ENCODE data around the gene SET.
"Not testable (repeated sequence)": the region's sequence is repeated elsewhere in the genome, so short reads cannot be mapped to it uniquely, and the experiment has no call there.

SET gene

DNA sequence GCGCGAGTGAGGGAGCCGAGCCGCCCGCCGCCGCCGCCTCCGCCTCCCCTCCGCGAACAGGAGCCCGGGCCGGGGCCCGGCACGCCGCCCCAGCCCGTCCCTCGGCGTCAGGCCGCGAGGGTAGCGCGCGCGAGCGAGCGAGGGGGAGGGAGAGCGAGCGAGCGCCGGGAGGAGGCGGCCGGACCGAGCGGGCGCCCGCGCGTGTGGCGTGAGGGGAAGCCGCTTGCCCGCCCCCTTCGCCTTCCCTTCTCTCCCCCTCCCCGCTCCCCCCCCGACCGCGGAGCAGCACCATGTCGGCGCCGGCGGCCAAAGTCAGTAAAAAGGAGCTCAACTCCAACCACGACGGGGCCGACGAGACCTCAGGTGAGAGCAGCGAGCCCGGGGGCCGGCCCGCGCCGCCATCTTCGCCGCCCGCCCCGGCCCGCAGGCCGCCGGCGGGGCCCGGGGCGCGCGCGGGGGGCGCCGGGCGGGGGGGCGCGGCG, 312 bp downstream of the SET start:
- peak; percentile 64 for DNase-seq

DNA sequence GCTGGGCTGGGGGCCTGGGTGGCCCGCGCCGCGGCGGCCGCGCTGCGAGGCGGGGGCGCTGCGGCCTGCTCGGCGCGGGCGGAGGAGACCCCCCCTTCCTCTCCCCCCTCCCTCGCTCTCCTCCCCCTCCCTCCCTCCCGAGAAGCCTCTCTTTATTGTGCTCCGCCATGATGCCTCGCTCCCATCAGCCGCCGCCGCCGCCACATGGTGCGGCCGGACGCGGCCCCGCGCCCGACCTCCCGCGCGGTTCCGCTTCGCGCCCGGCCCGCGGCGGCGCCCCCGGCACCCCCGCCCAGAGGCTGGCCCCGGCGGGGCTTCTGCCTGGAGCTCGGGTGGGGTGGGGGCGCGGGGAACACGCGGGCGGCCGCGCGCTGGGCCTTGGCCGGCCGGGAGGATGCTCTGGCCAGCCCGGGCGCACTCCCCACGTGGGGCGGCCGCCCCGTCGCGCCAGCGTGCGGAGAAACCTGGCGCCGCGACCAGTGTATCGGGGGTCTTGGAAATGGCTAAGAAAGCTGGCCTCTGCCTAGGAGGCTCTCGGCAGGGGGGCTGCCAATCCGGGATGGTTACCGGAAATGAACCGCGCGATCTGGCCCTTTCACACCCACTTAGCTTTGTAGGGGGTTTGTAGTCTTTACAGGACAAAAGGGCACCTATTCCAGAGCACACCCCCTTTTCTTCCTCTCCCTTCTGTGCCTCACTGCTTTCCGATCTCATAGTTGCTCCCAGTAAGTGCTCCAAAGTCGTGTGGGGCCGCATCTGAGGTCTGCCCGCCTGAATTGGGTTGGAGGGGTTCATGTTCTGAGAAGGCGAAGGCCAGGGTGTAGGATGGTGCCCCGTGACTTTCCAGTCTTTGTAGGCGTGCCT, 1.0 kb downstream of the SET start:
- peak; percentile 58 for DNase-seq

DNA sequence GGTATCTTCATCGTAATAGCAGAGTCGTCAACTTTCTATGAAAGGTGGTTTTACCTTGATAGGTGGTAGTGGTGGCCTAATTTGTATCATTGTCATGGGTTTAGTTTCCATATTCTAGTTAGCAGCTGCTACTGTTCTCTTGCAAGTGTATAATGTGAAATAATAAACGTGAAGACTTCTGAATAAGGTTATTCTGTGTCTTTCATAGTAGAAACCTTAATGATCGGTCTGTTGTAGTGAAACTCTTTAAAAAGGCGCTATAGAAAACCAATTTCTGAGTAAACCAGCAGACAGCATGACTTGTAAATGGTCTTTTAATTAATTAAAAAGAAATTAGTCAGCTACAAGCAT, 1.6 kb downstream of the SET start:
- DNase-seq = no peak

DNA sequence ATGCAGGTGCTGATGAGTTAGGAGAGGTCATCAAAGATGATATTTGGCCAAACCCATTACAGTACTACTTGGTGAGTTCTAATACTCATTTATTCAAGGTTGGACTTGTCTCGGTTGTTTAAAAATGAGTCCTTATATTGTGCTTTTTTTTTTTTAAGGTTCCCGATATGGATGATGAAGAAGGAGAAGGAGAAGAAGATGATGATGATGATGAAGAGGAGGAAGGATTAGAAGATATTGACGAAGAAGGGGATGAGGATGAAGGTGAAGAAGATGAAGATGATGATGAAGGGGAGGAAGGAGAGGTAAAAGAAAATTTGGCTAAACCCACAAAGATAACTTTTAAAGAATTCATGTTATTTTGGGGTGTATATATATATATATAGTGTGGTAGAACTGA, 4.7 kb downstream of the SET start:
- not testable (repeated sequence) for DNase-seq

DNA sequence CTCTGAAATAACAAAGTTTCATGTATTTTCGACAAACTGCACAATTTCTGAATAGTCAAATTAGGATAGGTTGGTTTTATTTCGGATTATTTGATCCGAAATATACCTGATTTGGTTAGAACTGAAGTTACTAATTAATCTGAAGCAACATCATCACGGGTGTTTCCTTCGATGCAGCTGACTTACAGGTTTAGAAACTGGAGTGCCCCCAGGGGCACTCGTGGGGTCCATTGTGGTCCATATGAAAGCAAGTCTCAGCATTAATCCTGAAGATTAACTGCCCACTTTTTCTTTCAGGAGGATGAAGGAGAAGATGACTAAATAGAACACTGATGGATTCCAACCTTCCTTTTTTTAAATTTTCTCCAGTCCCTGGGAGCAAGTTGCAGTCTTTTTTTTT, 5.3 kb downstream of the SET start:
- DNase-seq = no peak

DNA sequence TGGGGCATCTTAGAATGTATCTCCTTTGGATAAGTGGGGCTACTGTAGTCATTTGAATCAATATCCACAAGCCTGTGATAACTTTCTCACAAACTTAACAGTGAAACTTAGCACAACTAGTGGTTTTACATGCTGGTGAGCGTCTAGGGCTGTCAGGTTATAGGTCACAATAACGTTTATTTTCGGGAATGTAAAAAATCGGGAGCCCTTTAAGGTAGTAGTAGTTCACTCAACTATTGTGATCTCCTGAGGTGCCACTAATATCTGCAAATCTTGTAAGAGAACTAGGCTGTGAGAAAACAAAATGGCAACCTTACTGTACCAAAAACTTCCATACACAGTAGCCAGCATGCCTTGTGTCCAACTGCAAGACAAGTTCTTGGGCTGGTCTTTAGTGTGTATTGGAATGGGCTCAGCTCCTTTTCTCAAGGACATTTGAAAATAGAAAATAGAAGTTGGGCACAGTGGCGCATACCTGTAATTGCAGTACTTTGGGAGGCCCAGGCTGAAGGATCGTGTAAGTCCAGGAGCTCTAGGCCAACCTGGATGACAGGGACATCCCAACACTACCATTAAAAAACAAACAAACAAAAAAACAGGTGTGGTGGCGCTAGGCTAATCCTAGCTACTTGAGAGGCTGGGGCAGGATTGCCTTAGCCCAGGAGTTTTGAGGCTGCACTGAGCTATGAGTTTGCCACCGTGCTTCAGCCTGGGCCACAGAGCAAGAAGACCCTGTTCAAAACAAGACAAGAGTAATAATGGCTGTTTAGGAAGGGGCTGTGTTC, 8.1 kb downstream of the SET start:
- DNase-seq = no peak

DNA sequence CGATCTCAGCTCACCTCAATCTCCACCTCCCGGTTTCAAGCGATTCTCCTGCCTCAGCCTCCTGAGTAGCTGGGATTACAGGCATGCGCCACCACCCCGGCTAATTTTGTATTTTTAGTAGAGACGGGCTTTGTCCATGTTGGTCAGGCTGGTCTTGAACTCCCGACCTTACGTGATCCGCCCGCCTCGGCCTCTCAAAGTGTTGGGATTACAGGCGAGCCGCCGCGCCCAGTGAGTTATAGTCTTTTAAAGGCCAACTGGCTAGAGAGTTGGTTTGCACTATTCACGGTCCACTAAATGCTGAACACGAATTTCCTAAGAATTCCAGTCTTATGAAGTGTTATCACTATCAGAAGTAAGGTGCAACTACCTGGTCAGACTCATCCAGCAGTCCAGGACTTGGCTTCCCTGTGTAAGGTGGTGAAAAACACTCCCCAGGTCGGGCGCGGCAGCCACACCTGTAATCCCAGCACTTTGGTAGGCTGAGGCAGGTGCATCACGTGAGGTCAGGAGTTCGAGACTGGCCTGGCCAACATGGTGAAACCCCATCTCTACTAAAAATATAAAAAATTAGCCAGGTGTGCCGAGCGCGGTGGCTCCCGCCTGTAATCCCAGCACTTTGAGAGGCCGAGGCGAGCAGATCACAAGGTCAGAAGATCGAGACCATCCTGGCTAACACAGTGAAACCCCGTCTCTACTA, 10.2 kb downstream of the SET start:
- DNase-seq = not testable (repeated sequence)

DNA sequence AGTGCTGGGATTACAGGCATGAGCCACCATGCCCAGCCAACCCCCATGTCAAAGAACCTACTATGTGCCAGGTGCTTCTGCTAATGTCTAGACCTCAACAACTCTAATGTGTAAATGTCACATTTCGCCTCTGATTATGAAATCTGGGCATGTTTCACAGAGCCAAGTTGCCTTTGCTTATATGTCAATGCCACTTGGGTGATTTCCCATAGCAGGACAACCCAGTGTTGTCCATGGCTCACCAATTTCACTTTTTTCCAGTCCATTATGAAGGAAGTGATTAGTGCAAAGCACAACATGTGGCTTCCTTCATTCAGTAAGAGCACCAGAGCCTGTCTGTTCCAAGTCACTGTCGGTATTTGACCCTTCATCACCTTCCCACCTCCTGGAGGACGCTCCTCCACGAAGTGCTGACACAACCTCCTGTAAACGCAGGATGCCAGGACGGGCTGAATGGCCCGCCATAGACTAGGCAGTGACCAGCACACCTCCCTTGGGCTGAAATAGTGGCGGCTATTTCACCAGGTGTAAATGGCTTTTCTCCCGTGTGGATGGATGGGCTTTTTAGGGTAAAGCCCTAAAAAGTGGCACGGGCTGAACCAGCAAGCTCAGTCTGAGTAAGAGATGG, 12.3 kb downstream of the SET start:
- no peak for DNase-seq

DNA sequence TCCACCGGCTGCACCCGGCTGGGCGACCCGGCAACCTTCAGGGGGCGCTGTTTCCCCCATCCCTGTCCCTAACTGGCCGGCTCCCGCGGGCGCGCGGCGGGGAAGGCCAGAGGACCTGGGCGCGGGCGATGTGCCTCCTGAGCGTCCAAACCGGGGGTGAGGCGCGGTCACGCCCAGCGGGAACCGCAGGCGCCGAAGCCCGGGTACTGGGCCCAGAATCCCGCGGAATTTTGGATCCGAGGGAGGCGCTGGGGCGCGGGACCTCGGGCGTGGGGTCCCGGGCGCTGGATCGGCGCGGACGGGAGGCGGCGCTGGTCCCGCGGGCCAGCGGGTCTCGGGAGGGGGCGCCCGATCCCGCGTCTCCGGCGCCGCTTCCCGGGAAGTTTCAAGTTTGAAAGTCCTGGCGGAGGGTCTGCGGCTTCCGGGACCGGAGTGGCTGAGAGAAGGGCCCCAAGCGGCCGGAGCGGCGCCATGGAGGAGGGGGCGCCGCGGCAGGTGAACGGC, 13.5 kb downstream of the SET start, which contains the start of gene PKN3:
Gene PKN3, plus strand, starts transcription at position 59 of the 504 bp plus-strand sequence. Its CDS starts 413 bp downstream, at position 472.
- DNase-seq = peak; percentile 90

DNA sequence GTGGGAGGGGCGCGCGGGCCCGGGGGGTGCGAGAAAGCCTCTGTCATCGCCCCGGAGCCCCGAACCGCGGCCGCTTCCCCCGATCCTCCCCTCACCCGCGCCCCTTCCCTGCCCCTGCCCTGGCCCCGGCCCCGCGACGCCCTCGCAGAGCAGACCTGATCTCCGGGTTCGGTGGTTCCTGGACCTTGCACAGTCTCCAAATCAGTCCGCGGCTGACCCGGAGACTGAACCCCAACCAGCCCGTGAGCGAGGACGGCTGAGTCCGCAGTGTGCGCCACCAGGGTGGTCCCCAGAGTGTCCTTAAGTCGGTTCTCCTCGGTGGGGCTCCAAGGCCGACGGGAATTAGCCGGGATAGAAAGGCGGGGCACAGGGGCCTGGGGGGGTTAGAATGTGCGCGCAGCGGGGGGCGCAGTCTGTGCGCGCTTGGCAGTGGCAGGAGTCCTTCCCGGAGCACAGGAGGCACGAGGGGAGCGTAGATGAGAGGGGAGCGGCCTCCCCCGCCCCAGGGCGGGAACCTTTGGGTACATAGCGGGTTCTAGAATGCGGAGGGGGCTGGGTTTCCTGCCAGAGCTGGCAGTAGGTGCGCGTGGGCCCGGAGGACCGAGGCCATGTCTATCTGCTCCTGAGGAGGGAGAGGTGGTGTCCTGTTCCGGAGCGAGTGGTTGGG, 14.1 kb downstream of the SET start:
- DNase-seq = peak; percentile 33

DNA sequence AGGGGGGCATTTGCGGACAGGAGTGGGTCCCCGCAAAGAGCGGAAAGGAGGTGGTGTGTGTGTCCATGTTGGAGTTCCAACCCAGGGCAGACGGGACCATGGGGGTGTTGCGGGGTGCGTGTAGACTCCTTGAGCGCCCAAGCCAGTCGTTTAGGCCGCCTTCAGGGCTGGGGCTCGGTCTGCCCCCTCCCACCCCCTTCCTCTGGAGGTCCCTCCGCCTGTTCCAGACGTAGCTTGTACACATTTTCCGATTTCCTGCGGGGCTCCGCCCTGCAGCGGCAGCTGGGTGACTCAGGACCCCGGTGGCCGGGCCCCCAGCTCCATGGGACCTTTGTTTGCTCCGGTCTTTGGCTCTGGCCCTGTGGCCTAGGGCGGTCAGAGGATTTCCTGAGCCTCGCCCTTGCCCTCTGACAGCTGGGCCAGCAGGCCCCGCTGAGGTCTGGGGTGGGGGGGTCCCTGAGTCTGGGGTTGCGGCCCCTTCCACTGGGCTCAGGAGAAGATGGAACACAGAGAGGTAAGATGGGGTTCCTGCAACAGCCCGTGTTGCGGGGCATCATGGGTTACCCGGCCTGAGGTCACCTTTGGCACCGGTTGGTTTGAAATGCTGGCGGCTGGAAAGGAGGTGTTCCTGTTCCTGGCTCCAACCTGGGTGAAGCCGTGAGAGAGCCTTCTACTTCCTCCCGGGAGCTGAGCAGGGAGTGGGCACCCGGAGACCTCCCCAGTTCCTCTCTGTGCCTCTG, 14.8 kb downstream of the SET start:
- DNase-seq = no peak

DNA sequence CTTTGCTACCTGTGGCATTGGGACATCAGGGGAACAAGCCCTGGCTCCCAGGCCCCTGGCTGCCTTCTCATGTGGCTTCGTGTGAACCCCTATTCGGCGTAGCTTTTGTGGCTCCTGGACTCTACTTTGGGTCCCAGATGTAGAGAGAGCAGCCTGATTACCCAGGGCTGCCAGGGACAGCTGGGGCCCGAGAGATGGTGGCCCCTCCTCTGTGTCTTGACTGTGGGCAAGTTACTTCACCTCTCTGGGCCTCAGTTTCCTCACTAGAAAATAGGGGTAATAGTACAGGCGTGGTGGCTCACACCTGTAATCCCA, 15.3 kb downstream of the SET start:
- no peak for DNase-seq

DNA sequence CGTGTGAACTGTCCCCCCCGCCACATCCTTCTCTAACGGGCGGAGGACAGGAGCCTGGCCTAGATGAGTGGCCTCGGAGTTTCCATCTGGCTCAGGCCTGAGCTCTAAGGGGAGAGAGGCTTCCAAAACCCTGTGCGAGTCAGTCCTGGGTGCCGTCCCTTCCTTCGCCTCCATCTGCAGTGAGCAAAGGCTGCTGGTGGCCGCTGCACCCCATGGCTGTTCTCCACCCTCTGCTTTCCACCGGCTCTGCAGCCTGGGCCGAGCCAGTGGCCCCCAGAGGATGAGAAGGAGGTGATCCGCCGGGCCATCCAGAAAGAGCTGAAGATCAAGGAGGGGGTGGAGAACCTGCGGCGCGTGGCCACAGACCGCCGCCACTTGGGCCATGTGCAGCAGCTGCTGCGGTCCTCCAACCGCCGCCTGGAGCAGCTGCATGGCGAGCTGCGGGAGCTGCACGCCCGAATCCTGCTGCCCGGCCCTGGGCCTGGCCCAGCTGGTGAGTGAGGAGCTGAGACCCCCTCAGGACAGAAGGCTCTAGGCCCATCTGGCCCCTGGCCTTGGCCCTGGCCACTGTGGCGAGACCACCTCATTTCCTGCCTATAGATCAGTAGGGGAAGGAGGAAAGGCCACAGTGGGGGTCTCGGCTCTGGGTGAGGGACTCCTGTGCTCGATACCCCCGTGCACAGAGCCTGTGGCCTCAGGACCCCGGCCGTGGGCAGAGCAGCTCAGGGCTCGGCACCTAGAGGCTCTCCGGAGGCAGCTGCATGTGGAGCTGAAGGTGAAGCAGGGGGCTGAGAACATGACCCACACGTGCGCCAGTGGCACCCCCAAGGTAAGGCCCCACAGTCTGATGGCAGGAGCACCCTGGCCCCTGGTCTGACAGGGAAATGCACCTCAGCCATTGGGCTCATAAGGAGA, 16.3 kb downstream of the SET start:
- DNase-seq = no peak

DNA sequence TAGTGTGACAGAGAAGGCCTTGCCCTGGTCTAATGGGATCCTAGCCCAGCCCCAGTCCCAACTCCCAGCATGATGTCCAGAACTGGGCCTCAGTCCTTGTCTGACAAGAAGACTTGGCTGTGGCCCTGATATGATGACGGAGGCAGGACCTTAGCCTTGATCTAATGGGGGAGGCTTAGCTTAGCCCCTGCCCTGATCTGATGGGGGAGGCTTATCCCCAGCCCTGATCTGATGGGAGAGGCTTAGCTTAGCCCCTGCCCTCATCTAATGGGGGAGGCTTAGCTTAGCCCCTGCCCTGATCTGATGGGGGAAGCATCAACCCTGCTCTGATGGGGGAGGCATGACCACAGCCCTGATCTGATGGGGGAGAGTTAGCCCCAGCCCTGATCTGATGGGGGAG, 17.0 kb downstream of the SET start:
- no peak for DNase-seq

DNA sequence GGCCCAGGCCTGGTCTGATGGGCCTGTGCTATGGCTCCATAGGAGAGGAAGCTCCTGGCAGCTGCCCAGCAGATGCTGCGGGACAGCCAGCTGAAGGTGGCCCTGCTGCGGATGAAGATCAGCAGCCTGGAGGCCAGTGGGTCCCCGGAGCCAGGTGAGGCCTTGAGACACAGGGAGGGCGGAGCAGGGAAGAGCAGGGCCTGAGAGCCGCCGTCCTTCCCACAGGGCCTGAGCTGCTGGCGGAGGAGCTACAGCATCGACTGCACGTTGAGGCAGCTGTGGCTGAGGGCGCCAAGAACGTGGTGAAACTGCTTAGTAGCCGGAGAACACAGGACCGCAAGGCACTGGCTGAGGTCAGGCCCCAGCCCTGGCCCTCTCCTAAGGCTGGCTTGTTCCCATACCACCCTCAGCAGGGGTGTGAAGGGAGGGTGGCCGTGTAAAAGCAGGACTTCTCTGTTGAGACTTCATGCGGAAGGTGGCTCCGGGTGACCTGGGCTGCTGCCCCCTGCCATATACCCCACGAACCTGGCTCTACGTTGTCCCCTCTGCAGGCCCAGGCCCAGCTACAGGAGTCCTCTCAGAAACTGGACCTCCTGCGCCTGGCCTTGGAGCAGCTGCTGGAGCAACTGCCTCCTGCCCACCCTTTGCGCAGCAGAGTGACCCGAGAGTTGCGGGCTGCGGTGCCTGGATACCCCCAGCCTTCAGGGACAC, 17.8 kb downstream of the SET start:
- DNase-seq = no peak

DNA sequence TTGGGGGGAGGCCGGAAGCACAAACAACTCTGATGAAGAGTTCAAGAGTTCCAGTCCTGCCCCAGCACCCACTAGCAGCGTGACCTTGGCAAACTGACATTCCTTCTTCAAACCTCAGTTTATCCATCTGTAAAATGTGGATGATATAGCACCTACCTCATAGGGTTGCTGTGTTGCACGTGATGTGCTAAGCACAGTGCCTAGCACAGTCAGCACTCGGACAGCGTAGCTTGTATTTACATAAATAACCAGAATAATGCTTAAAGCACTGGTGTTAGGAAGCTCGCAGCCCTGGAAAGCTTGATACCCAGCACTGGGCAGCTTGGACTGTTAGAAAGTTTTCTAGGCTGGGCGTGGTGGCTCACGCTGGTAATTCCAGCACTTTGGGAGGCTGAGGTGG, 18.4 kb downstream of the SET start:
- no peak for DNase-seq

DNA sequence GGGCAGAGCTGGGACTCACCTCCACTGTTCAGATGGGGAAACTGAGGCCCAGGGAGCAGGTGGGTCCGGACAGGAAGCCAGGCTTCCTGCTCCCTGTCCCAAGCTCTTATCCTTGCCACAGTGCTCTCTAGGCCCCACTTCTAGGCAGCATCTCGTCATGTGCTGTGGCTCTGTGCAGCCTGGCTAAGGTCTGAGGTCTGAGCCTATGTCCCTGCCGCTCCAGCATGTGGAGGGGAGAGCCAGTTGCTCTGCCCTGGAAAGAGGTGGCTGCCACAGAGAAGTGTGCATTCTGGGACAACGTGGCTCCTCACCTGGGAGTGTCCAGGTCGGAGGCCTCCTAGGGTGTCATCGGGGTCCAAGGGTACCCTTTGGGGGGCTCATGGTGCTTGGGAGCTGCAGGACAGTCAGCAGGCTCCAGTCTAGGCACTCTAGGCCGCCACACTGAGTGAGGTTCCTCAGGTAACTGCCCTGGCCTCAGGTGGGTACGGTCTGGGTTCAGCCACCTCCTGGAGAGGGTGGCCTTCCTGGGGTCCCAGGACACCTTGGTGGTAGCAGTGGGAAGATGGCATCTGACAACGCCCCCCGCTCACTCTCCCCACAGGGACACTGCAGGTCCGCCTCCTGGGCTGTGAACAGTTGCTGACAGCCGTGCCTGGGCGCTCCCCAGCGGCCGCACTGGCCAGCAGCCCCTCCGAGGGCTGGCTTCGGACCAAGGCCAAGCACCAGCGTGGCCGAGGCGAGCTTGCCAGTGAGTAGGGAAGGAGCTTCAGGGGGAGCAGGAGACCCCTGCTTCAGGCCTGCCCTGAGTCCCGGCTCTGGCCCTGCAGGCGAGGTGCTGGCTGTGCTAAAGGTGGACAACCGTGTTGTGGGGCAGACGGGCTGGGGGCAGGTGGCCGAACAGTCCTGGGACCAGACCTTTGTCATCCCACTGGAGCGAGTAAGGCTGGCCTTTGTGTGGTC, 23.7 kb downstream of the SET start:
- no peak for DNase-seq

DNA sequence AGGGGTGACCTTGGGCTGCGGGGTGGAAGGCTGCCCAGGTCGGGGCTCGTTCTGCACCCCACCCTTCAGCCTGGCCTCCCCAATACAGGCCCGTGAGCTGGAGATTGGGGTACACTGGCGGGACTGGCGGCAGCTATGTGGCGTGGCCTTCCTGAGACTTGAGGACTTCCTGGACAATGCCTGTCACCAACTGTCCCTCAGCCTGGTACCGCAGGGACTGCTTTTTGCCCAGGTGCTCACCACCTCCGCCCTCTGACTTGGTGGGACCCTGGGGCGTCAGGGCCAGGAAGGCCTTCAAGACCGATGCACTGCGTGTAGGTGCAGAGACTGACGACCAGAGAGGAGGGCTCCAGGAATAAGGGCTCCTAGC, 24.4 kb downstream of the SET start:
- no peak for DNase-seq
